ENCODE data around the gene ALDH1A1. TPM values are rescaled to one million over a fixed set of nuclear protein-coding genes. Genes with fewer than 3 reads are reported as not detected.

The ALDH1A1 gene
- polyA plus RNA-seq, 1 of the 3 experiments (the other 2 are of a cell fraction), result 0.03 TPM

- no peak for TF ChIP-seq CTCF (IDR thresholded peaks at IDR 0.05)
- TF ChIP-seq, protein P1, sequence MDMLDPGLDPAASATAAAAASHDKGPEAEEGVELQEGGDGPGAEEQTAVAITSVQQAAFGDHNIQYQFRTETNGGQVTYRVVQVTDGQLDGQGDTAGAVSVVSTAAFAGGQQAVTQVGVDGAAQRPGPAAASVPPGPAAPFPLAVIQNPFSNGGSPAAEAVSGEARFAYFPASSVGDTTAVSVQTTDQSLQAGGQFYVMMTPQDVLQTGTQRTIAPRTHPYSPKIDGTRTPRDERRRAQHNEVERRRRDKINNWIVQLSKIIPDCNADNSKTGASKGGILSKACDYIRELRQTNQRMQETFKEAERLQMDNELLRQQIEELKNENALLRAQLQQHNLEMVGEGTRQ (IDR thresholded peaks at IDR 0.05; ENCODE audit: borderline replicate concordance, low read depth, low read length), result no peak
- TF ChIP-seq FOXJ3 (CRISPR knock-in tag; IDR thresholded peaks at IDR 0.05), result no peak
- no peak for TF ChIP-seq EP300 (IDR thresholded peaks at IDR 0.05; ENCODE audit: borderline replicate concordance in 1 of 2, low read depth in 1 of 2, low read length in 1 of 2)
These were observed 3.6 kb downstream of the ALDH1A1 start (continued) for GRCh38 chr9:72949244-72949582.

DNA sequence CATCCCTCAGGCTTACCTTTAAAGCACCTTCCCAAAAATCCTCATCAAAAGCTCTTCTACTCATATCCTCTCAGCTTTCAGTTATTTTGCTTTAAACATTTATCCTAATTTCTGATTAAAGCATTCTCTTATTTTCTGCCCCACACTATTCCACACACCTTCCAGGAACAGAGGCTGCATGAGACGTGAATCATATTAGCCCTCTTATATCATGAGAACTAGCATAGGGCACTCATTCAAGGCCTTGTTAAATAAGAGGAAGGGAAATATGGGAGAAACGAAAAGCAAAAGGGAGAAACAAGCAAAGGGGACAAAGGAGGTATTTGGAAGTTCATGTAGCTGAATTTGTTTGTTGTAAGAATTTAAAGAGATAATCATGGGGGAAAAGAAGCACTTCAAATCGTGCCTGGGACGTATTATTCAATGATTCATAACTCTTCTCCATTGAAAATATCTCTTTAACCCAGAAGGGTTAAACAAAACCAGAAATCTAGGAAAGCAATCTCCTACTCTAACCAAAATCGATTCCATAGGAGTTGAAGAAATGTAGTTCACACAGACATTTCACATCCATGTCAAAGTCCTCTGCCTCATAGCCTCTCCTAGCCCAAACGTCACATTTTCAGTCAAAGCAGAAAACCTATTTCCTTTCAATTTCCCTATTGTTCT lies 4.1 kb downstream of the ALDH1A1 start:
- ChIA-PET CTCF (interaction anchor here (1.0 kb wide), 1 partner anchor 74 kb away, joined by 3 read pairs; no protein-coding TSS in a partner anchor), POLR2A (no interaction called here)
- Histone ChIP-seq H3K27ac (ENCODE audit: low read depth in 2 of 2, low read length in 1 of 2) (no peak overlapping the region), H2AFZ (ENCODE audit: low read depth) (no peak overlapping the region), H3K4me1 (ENCODE audit: control insufficient read depth in 1 of 2, insufficient read depth in 2 of 2, low read depth in 1 of 2, low read length in 1 of 2) (no peaks in the 10 kb centered on the region), H3K4me3 (ENCODE audit: low read depth in 2 of 2, low read length in 1 of 2) (no peak overlapping the region), H4K20me1 (ENCODE audit: insufficient read depth) (no peaks in the 10 kb centered on the region), H3K9ac (no peak overlapping the region), H3K4me2 (no peak overlapping the region), H3K27me3 (ENCODE audit: insufficient read depth) (peaks cover 15% of the 10 kb centered on the region), H3K9me2 (no peaks in the 10 kb centered on the region), H3F3A (replicated peaks; ENCODE audit: insufficient read depth) (no peaks in the 10 kb centered on the region), H3K79me2 (ENCODE audit: insufficient read depth) (no peaks in the 10 kb centered on the region), H3K36me3 (replicated peaks in 1 of 2; ENCODE audit: control insufficient read depth in 1 of 2, insufficient read depth in 2 of 2, low read length in 1 of 2) (no peaks in the 10 kb centered on the region), H3K9me3 (no peaks in the 10 kb centered on the region)
- no peak for DNase-seq
- WGBS (ENCODE audit: low lambda C conversion rate), result 0% methylated on average over 6 of the region's 6 CpGs
- no peak for TF ChIP-seq MXI1 (IDR thresholded peaks at IDR 0.05; ENCODE audit: low read depth, low read length)
- no peak for TF ChIP-seq USF1 (IDR thresholded peaks at IDR 0.05; ENCODE audit: borderline replicate concordance, low read depth)
- no peak for TF ChIP-seq TCF12 (IDR thresholded peaks at IDR 0.05)
- no peak for TF ChIP-seq CHD2 (IDR thresholded peaks at IDR 0.05; ENCODE audit: low read length, partially characterized antibody)
- no peak for TF ChIP-seq REST (IDR thresholded peaks at IDR 0.05; ENCODE audit: low read depth, low read length)
- TF ChIP-seq RCOR1 (IDR thresholded peaks at IDR 0.05; ENCODE audit: low read length), result no peak
- TF ChIP-seq EP300 (IDR thresholded peaks at IDR 0.05; ENCODE audit: borderline replicate concordance in 1 of 2, low read depth in 1 of 2, low read length in 1 of 2), result no peak
- no peak for TF ChIP-seq NRF1 (IDR thresholded peaks at IDR 0.05; ENCODE audit: low read depth, low read length)
- TF ChIP-seq FOSL2 (IDR thresholded peaks at IDR 0.05; ENCODE audit: borderline replicate concordance, low read depth), result no peak
- TF ChIP-seq RFX5 (IDR thresholded peaks at IDR 0.05; ENCODE audit: low read length), result no peak
- TF ChIP-seq, protein P1 (IDR thresholded peaks at IDR 0.05; ENCODE audit: borderline replicate concordance, low read depth, low read length), result no peak
- TF ChIP-seq SIN3A (IDR thresholded peaks at IDR 0.05; ENCODE audit: borderline replicate concordance, low read depth, low read length), result no peak
- no peak for TF ChIP-seq GATA2 (CRISPR knock-in tag; IDR thresholded peaks at IDR 0.05)
- TF ChIP-seq IRF3 (IDR thresholded peaks at IDR 0.05; ENCODE audit: low read depth, low read length), result no peak
- TF ChIP-seq ELF1 (IDR thresholded peaks at IDR 0.05), result no peak
